PC-9 (cell line): ENCODE measurements around the gene MCU. TPM values are rescaled to one million over a fixed set of nuclear protein-coding genes. Genes with fewer than 3 reads are reported as not detected.

Experiments
- BruUV-seq: library from RNA; stranded (reverse); fragments of 400-500 nt; replicated peaks from 2 replicates; lab custom pipeline; 2021; lab: Mats Ljungman, UMichigan
- CTCF ChIA-PET: fragments of 300-600 bp; sonication (Branson Sonifier 250); formaldehyde crosslinking; loops from one replicate; lab custom pipeline; 2022; ENCODE audit warnings: antibody characterized with exemption; lab: Charles Lee
- POLR2A ChIA-PET: fragments of 300-600 bp; sonication (Branson Sonifier 250); formaldehyde crosslinking; loops from one replicate; lab custom pipeline; 2022; ENCODE audit warnings: antibody characterized with exemption; ENCODE audit not compliant: unreplicated experiment; lab: Charles Lee
- DNase-seq, 2 experiments: peaks; one replicate each; pipeline versions ENCODE4 v3.0.0 to v3.0.0-alpha.2; 2015 to 2022; ENCODE audit warnings: mixed read lengths in 1 of 2
- H2AFZ ChIP-seq: fragments of 200-600 bp; sonication (generic); 2 replicates; pipeline ENCODE4 v1.8.1; 2017; ENCODE audit warnings: antibody characterized with exemption
- H3F3A ChIP-seq: fragments of 200-600 bp; sonication (generic); 2 replicates; pipeline ENCODE4 v1.8.1; 2017; ENCODE audit warnings: antibody characterized with exemption, mild to moderate bottlenecking, low read depth; ENCODE audit not compliant: insufficient read depth
- H3K27ac ChIP-seq: fragments of 200-600 bp; sonication (generic); 2 replicates; pipeline ENCODE4 v1.6.1; 2016; ENCODE audit warnings: mixed run types
- H3K27me3 ChIP-seq: fragments of 200-600 bp; sonication (generic); 2 replicates; pipeline ENCODE4 v1.6.1; 2016; ENCODE audit warnings: low read depth, mixed run types; ENCODE audit not compliant: insufficient read depth
- H3K36me3 ChIP-seq: fragments of 200-600 bp; sonication (generic); 2 replicates; pipeline ENCODE4 v1.6.1; 2016; ENCODE audit warnings: low read depth, mixed run types
- H3K4me1 ChIP-seq: fragments of 200-600 bp; sonication (generic); replicated peaks from 2 replicates; pipeline ENCODE4 v1.6.1; 2016; ENCODE audit warnings: mixed run types; ENCODE audit not compliant: insufficient read depth
- H3K4me2 ChIP-seq: fragments of 200-600 bp; sonication (generic); 2 replicates; pipeline ENCODE4 v1.6.1; 2017; ENCODE audit warnings: mixed run types
- H3K4me3 ChIP-seq: fragments of 200-600 bp; sonication (generic); 2 replicates; pipeline ENCODE4 v1.6.1; 2016; ENCODE audit warnings: mixed run types
- H3K79me2 ChIP-seq: fragments of 200-600 bp; sonication (generic); 2 replicates; pipeline ENCODE4 v1.6.1; 2017; ENCODE audit warnings: low read depth, mixed run types
- H3K9me2 ChIP-seq: fragments of 200-600 bp; sonication (generic); 2 replicates; pipeline ENCODE4 v1.8.1; 2017; ENCODE audit warnings: mild to moderate bottlenecking; ENCODE audit not compliant: insufficient read depth
- H3K9me3 ChIP-seq: fragments of 200-600 bp; sonication (generic); 2 replicates; pipeline ENCODE4 v1.8.1; 2016; ENCODE audit warnings: low read depth; ENCODE audit not compliant: insufficient read depth
- H4K20me1 ChIP-seq: fragments of 200-600 bp; sonication (generic); 2 replicates; pipeline ENCODE4 v1.8.1; 2017; ENCODE audit not compliant: insufficient read depth
- CTCF ChIP-seq: fragments of 200-600 bp; sonication (generic); conservative IDR thresholded peaks from 2 replicates; pipeline ENCODE4 v1.6.1; 2017; ENCODE audit warnings: mixed run types, antibody characterized with exemption, mild to moderate bottlenecking, moderate library complexity
- EZH2 ChIP-seq: fragments of 200-600 bp; sonication (generic); IDR thresholded peaks from 2 replicates; pipeline ENCODE4 v1.8.0; 2017; ENCODE audit warnings: antibody characterized with exemption, low read depth
- intact Hi-C: fragments of 100-400 bp; cut with micrococcal nuclease; formaldehyde crosslinking; loops from one replicate; pipeline ENCODE4 v1.10.0; 2022; ENCODE audit not compliant: unreplicated experiment
- total RNA-seq: library from RNA; stranded (reverse); gene quantifications from 2 replicates; pipeline ENCODE4 v1.2.3, GENCODE V29; 2021

The MCU gene
- total RNA-seq, 1 experiment from 2014 or later, result 59.5 TPM

- H3K4me1 ChIP-seq, result no peaks in the 10 kb centered on the region
- H4K20me1 ChIP-seq, result no peaks in the 10 kb centered on the region
- TF ChIP-seq EZH2 (no peak), CTCF (no peak)
- H3K27me3 ChIP-seq, result no peaks in the 10 kb centered on the region
- BruUV-seq, result no TSS peak
- H3F3A ChIP-seq, result no peaks in the 10 kb centered on the region
- POLR2A ChIA-PET, result no interaction called here
- H3K9me2 ChIP-seq, result no peaks in the 10 kb centered on the region
- no peak for DNase-seq
- no peak overlapping the region for H3K4me2 ChIP-seq
- no peaks in the 10 kb centered on the region for H3K79me2 ChIP-seq
- no peak overlapping the region for H3K4me3 ChIP-seq
- H2AFZ ChIP-seq, result no peak overlapping the region
- H3K9me3 ChIP-seq, result no peaks in the 10 kb centered on the region
- CTCF ChIA-PET, result no interaction called here
- no peaks in the 10 kb centered on the region for H3K36me3 ChIP-seq
- intact Hi-C loops, result no loop called here
- H3K27ac ChIP-seq, result no peak overlapping the region
Measured at GRCh38 chr10:72928798-72929197, 236.9 kb downstream of the MCU start.

- H3K4me3 ChIP-seq, result no peak overlapping the region
- no peaks in the 10 kb centered on the region for H3K79me2 ChIP-seq
- H4K20me1 ChIP-seq, result no peaks in the 10 kb centered on the region
- H3K27ac ChIP-seq, result no peak overlapping the region
- no TSS peak for BruUV-seq
- no peaks in the 10 kb centered on the region for H3F3A ChIP-seq
- H3K36me3 ChIP-seq, result no peaks in the 10 kb centered on the region
- no peak for DNase-seq
- no peaks in the 10 kb centered on the region for H3K4me1 ChIP-seq
- H3K27me3 ChIP-seq, result no peaks in the 10 kb centered on the region
- no peaks in the 10 kb centered on the region for H3K9me2 ChIP-seq
- intact Hi-C loops, result loop anchor here (5.0 kb wide), 1 partner anchor 1003 kb away; no protein-coding TSS in a partner anchor
- ChIA-PET CTCF (no interaction called here), POLR2A (no interaction called here)
- no peak overlapping the region for H2AFZ ChIP-seq
- no peak for TF ChIP-seq EZH2
- no peak for TF ChIP-seq CTCF
- H3K9me3 ChIP-seq, result no peaks in the 10 kb centered on the region
- no peak overlapping the region for H3K4me2 ChIP-seq
Measured at GRCh38 chr10:72930276-72930675, 238.3 kb downstream of the MCU start.

GRCh38 chr10:72932259-72933015, 240.5 kb downstream of the MCU start:
- H2AFZ ChIP-seq, result no peak overlapping the region
- ChIA-PET CTCF (no interaction called here), POLR2A (no interaction called here)
- intact Hi-C loops, result loop anchor here (5.0 kb wide), 1 partner anchor 1005 kb away; no protein-coding TSS in a partner anchor
- no peak overlapping the region for H3K4me2 ChIP-seq
- BruUV-seq, result no TSS peak
- H3K36me3 ChIP-seq, result no peaks in the 10 kb centered on the region
- no peaks in the 10 kb centered on the region for H3K27me3 ChIP-seq
- no peaks in the 10 kb centered on the region for H3K4me1 ChIP-seq
- no peak overlapping the region for H3K4me3 ChIP-seq
- no peaks in the 10 kb centered on the region for H3K9me2 ChIP-seq
- no peaks in the 10 kb centered on the region for H3F3A ChIP-seq
- H4K20me1 ChIP-seq, result no peaks in the 10 kb centered on the region
- no peaks in the 10 kb centered on the region for H3K9me3 ChIP-seq
- TF ChIP-seq EZH2 (no peak), CTCF (no peak)
- no peaks in the 10 kb centered on the region for H3K79me2 ChIP-seq
- H3K27ac ChIP-seq, result no peak overlapping the region
- no peak for DNase-seq
